ENCODE results near the gene CTSZ. TPM values are rescaled to one million over a fixed set of nuclear protein-coding genes. Genes with fewer than 3 reads are reported as not detected.

Gene CTSZ
- total RNA-seq, 2 donors from 2014 or later, result 242 to 436 TPM

DNA sequence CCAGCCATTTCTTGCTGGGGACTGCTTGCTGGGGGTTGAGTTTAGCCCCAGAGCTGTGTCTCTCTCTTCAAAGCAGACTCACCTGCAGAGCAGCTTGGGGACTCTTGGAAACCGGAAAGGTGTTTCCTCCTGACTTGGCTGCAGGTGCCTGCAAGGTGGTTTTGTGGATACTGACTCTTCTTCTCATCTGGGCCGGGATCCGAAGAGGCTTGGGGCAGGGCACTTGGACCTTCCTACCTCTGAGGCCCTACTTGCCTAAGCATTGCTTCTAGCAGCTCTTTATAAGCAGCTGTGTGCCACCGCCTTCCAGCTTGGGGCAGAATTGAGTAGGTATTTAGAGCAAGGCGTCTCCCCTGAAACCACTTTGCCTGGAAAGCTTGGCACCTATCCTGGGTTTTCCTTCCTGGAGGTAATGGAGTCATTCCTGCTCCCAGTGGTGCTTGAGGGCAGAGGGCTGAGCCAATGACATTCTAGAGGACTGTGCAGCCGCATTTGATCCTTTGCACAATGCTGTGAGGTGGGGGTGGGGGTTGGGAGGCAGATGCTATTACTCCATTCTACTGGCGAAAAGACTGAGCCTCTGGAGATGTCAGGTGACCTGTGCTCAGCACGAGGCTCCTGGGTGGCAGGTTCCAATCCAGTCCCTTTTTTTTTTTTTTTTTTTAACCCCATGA is 3.4 kb upstream of the CTSZ start:
- ATAC-seq (ENCODE audit: insufficient number of reproducible peaks, low FRiP score, low read depth) (no peak), DNase-seq (ENCODE audit: low spot score) (no peak)
- Histone ChIP-seq H3K27me3 (replicated peaks; ENCODE audit: insufficient read depth) (no peaks in the 10 kb centered on the region), H3K4me1 (ENCODE audit: control insufficient read depth in 1 of 2, low read depth in 2 of 2) (peaks cover 19 to 54% of the 10 kb centered on the region in 2 donors), H3K27ac (peak overlapping the region; percentile 56 to 82), H3K9me3 (no peaks in the 10 kb centered on the region), H3K36me3 (no peaks in the 10 kb centered on the region), H3K4me3 (no peak overlapping the region)
- TF ChIP-seq, protein P1, sequence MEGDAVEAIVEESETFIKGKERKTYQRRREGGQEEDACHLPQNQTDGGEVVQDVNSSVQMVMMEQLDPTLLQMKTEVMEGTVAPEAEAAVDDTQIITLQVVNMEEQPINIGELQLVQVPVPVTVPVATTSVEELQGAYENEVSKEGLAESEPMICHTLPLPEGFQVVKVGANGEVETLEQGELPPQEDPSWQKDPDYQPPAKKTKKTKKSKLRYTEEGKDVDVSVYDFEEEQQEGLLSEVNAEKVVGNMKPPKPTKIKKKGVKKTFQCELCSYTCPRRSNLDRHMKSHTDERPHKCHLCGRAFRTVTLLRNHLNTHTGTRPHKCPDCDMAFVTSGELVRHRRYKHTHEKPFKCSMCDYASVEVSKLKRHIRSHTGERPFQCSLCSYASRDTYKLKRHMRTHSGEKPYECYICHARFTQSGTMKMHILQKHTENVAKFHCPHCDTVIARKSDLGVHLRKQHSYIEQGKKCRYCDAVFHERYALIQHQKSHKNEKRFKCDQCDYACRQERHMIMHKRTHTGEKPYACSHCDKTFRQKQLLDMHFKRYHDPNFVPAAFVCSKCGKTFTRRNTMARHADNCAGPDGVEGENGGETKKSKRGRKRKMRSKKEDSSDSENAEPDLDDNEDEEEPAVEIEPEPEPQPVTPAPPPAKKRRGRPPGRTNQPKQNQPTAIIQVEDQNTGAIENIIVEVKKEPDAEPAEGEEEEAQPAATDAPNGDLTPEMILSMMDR (IDR thresholded peaks at IDR 0.05), result no peak

- Histone ChIP-seq H3K4me1 (ENCODE audit: control insufficient read depth in 1 of 2, low read depth in 2 of 2) (peaks cover 33 to 56% of the 10 kb centered on the region in 2 donors), H3K9me3 (no peaks in the 10 kb centered on the region), H3K27me3 (replicated peaks; ENCODE audit: insufficient read depth) (no peaks in the 10 kb centered on the region), H3K4me3 (no peak overlapping the region), H3K27ac (peak overlapping the region; percentile 19 to 89), H3K36me3 (no peaks in the 10 kb centered on the region)
- no peak for ATAC-seq (ENCODE audit: insufficient number of reproducible peaks, low FRiP score, low read depth)
- no peak for DNase-seq (ENCODE audit: low spot score)
- TF ChIP-seq, protein P1 (IDR thresholded peaks at IDR 0.05), result no peak
Measured at GRCh38 chr20:59008715-59009336, 1.8 kb upstream of the CTSZ start.

DNA sequence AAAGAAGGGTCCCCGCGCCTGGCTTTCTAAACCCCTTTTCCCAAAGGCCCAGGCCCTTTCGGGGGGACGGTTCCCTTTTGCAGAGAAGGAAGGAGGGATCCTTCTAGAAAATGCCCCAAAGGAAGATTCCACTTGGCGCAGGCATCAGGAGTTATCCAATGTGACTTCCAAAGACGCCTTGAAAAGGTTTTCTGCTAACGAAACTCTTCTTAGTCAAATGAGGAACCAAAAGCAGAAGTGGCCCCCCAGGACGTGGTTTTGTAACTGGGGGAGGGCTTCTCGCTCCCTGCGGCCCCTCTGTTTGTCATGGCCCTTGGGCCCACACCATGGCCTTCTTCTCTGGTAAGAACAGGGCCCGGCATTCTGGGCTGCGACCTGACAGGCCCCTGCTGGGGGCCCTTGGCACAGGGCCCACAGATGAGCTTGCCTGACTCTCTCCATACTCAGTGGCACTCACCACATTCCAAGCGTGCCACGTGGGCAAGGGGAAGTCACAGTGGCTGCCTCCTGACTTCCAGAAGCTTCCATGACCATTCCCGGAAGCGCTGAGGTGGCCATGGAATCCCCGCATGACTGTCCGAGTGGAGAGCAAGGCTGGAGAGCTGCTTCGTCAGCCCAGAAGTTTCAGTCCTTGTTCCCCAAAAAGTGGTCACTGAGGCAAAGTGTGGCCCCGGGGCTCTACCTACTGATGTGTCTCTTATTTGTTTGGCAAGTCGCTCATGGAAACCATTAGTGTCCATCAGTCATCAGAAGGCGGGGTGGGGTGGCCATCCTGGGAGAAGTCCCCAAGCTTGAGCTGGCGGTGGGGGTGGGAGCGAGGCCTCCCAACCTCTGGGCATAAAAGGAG is 834 bp upstream of the CTSZ start:
- H3K9me3 ChIP-seq, result no peaks in the 10 kb centered on the region
- no peaks in the 10 kb centered on the region for H3K27me3 ChIP-seq (replicated peaks; ENCODE audit: insufficient read depth)
- TF ChIP-seq, protein P1 (IDR thresholded peaks at IDR 0.05), result no peak
- DNase-seq (ENCODE audit: low spot score), result no peak
- peak overlapping the region; percentile 81 for H3K4me3 ChIP-seq
- H3K36me3 ChIP-seq, result peaks cover 3% of the 10 kb centered on the region
- peak overlapping the region; percentile 82 to 89 for H3K27ac ChIP-seq
- ATAC-seq (ENCODE audit: insufficient number of reproducible peaks, low FRiP score, low read depth), result no peak
- peaks cover 34 to 60% of the 10 kb centered on the region in 2 donors for H3K4me1 ChIP-seq (ENCODE audit: control insufficient read depth in 1 of 2, low read depth in 2 of 2)

- Histone ChIP-seq H3K27me3 (replicated peaks; ENCODE audit: insufficient read depth) (no peaks in the 10 kb centered on the region), H3K9me3 (no peaks in the 10 kb centered on the region), H3K36me3 (peaks cover 3% of the 10 kb centered on the region), H3K27ac (peak overlapping the region; percentile 82 to 89), H3K4me3 (peak overlapping the region; percentile 81), H3K4me1 (ENCODE audit: control insufficient read depth in 1 of 2, low read depth in 2 of 2) (peaks cover 33 to 53% of the 10 kb centered on the region in 2 donors)
- TF ChIP-seq, protein P1 (IDR thresholded peaks at IDR 0.05), result no peak
- DNase-seq (ENCODE audit: low spot score) (no peak), ATAC-seq (ENCODE audit: insufficient number of reproducible peaks, low FRiP score, low read depth) (no peak)
Measured at GRCh38 chr20:59006167-59006863, 739 bp downstream of the CTSZ start.

All from thoracic aorta (tissue), 2 donors.